ENCODE data around the gene ZYG11A.
A peak's percentile ranks its signal among the peaks of the same experiment; 100 is the strongest.
"Not testable (repeated sequence)": the region's sequence is repeated elsewhere in the genome, so short reads cannot be mapped to it uniquely, and the experiment has no call there.

The ZYG11A gene

DNA sequence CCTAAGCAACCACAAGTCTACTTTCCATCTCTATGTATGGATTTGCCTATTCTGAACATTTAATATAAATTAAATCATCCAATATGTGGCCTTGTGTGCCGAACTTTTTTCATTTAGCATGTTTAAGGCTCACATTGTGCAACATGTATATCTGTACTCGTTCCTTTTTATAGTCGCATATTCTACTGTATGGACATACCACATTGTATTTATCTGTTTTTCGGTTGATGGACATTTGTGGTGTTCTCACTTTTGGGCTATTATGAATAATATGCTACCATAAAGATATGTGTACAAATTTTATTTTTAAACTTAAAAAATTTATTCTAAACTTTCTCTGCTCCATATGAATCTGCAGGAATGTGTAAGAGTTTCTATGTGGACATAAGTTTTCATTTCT is 13.0 kb downstream of the ZYG11A start:
- DNase-seq (ENCODE audit: low spot score): no peak
- in situ Hi-C loops (cut with MboI; ENCODE audit: low pct_unique_long_range_greater_than_20kb, low sequenced_read_pairs, unreplicated experiment): no loop called here
- TF ChIP-seq, protein P1, sequence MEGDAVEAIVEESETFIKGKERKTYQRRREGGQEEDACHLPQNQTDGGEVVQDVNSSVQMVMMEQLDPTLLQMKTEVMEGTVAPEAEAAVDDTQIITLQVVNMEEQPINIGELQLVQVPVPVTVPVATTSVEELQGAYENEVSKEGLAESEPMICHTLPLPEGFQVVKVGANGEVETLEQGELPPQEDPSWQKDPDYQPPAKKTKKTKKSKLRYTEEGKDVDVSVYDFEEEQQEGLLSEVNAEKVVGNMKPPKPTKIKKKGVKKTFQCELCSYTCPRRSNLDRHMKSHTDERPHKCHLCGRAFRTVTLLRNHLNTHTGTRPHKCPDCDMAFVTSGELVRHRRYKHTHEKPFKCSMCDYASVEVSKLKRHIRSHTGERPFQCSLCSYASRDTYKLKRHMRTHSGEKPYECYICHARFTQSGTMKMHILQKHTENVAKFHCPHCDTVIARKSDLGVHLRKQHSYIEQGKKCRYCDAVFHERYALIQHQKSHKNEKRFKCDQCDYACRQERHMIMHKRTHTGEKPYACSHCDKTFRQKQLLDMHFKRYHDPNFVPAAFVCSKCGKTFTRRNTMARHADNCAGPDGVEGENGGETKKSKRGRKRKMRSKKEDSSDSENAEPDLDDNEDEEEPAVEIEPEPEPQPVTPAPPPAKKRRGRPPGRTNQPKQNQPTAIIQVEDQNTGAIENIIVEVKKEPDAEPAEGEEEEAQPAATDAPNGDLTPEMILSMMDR (IDR thresholded peaks at IDR 0.05; ENCODE audit: extremely low read depth, insufficient read depth, missing control alignments): no peak

DNA sequence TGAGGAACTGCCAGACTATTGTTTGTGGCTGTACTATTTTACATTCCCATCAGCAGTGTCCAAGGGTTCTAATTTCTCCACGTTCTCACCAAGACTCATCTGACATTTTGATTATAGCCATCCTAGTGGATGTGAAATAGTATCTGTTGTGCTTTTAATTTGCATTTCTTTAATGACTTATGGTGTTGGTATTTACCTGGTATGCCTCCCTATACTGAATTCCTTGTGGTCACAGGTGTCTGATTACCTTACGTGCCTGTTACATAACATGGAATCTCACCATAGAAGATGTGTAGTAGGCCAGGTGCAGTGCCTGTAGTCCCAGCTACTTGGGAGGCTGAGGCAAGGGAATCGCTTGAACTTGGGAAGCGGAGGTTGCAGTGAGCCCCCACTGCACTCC is 13.5 kb downstream of the ZYG11A start:
- DNase-seq (ENCODE audit: low spot score): no peak
- in situ Hi-C loops (cut with MboI; ENCODE audit: low pct_unique_long_range_greater_than_20kb, low sequenced_read_pairs, unreplicated experiment): no loop called here

DNA sequence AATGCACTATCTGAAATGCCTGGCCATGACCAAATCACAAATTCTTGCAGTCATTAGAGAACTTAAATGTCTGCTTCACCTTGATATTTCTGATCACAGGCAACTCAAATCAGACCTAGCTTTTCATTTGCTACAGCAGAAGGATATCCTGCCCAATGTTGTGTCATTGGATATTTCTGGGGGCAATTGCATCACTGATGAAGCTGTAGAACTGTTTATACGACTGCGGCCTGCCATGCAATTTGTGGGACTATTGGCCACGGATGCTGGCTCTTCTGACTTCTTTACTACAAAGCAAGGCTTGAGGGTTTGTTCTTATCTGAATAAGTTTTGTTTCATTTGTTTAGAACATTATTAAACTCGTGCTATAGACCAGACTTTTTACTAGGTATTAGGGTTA is 14.9 kb downstream of the ZYG11A start:
- in situ Hi-C loops (cut with MboI; ENCODE audit: low pct_unique_long_range_greater_than_20kb, low sequenced_read_pairs, unreplicated experiment): no loop called here
- TF ChIP-seq, protein P1 (IDR thresholded peaks at IDR 0.05; ENCODE audit: extremely low read depth, insufficient read depth, missing control alignments): no peak

More for the DNA sequence above, 13.5 kb downstream of the ZYG11A start:
- TF ChIP-seq, protein P1 (IDR thresholded peaks at IDR 0.05; ENCODE audit: extremely low read depth, insufficient read depth, missing control alignments): no peak

DNA sequence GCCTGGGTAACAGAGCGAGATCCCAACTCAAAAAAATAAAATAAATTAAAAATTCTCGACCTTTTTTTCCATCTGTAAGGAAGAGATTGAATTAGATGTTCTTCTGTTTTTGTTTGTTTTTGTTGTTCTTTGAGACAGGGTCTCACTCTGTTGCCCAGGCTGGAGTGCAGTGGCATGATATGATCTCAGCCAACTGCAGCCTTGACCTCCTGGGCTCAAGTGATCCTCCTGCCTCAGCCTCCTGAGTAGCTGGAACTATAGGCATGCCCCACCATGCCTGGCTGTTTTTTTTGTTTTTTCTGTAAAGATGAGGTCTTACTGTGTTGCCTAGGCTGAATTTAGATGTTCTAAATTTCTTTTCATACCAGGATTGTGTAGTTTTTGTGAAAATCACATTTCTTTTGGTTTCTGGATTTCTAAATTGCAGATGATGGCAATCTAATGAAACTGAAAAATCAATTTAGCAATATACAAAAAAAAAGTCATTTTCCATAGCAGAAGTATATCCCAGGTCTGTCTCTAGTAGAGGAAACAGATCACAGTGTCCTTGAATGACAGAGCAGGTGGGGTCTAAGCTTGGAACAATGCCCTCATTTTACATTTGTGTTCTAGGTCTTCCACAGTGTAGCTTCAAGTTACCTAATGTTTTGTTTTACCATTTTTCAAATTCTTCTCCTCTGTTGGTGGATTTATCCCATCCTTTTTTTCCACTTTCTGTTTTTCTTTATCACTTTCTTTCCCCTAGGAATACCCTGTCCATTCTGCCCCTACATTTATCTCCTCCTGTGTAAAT is 20.3 kb downstream of the ZYG11A start:
- DNase-seq (ENCODE audit: low spot score): no peak
- in situ Hi-C loops (cut with MboI; ENCODE audit: low pct_unique_long_range_greater_than_20kb, low sequenced_read_pairs, unreplicated experiment): no loop called here
- TF ChIP-seq, protein P1 (IDR thresholded peaks at IDR 0.05; ENCODE audit: extremely low read depth, insufficient read depth, missing control alignments): no peak

More for the DNA sequence above, 14.9 kb downstream of the ZYG11A start:
- no peak for DNase-seq (ENCODE audit: low spot score)

DNA sequence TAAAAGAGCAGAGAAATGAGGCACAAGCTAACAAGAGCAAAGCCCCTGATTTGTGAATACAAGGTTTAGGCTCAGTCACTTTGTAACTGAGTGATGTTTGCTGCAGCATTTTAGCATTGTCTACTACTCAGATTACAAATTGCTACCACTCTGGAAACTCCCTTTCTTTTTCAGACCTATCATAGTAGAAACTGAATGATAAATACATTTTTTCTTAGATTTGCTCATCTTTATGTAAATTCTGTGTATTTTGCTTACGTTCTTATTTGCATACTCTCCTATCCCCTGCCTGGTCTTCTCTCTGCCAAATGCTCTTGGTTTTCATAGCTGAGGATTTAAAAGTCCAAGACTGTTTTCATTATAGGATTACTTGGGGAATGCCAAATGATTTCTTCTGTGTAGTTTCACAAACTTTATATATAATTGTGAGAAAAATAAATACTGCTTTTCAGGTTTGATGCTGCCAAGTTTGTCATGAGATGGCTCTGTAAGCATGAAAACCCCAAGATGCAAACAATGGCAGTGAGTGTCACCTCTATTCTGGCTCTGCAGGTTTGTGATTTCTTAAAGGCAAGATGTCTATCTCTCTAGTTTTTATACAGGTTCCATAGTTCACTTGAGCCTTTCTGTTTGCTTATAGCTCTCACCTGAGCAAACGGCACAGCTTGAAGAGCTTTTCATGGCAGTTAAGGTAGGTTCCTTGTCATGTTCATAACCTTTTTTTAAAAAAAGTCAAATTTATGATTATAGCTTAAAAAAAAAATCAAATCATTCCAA is 24.7 kb downstream of the ZYG11A start:
- in situ Hi-C loops (cut with MboI; ENCODE audit: low pct_unique_long_range_greater_than_20kb, low sequenced_read_pairs, unreplicated experiment): no loop called here
- TF ChIP-seq, protein P1 (IDR thresholded peaks at IDR 0.05; ENCODE audit: extremely low read depth, insufficient read depth, missing control alignments): no peak
- DNase-seq (ENCODE audit: low spot score): peak; percentile 80

DNA sequence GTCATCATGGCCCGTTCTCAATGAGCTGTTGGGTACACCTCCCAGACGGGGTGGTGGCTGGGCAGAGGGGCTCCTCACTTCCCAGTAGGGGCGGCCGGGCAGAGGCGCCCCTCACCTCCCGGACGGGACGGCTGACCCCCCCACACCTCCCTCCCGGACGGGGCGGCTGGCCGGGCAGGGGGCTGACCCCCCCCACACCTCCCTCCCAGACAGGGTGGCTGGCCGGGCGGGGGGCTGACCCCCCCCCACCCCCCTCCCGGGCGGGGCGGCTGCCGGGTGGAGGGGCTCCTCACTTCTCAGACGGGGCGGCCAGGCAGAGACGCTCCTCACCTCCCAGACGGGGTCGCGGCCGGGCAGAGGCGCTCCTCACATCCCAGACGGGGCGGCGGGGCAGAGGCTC is 27.2 kb downstream of the ZYG11A start:
- DNase-seq (ENCODE audit: low spot score); in situ Hi-C loops (cut with MboI; ENCODE audit: low pct_unique_long_range_greater_than_20kb, low sequenced_read_pairs, unreplicated experiment): not testable (repeated sequence)

DNA sequence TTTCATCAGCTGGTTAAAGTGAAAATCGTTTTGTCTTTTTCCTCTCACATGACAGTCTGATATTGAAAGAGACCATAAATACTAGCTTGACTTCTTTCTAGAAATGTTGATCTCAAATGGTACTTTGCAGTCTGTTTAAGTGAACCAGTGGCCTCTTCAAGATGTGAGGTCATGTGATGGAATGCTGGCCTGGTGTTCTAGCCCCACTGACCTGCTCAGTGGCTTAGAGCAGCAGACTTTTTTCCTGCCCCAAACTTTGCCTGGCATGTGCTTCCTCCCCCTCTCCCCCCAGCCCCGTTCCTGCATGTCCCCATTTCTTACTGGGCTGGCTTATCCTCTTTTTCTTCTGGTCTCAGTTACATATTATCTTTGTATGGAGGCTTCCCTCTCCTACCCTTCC is 34.3 kb downstream of the ZYG11A start:
- TF ChIP-seq, protein P1 (IDR thresholded peaks at IDR 0.05; ENCODE audit: extremely low read depth, insufficient read depth, missing control alignments): no peak
- in situ Hi-C loops (cut with MboI; ENCODE audit: low pct_unique_long_range_greater_than_20kb, low sequenced_read_pairs, unreplicated experiment): no loop called here
- DNase-seq (ENCODE audit: low spot score): no peak

Measured in GM13977 (cell line).